NCI-H146 treated with DMSO at 0.1 percent for 48 hours (cell line): Measurements from ENCODE around the gene GDE1.
"Not testable (repeated sequence)": the region's sequence is repeated elsewhere in the genome, so short reads cannot be mapped to it uniquely, and the experiment has no call there.

ENCODE experiments used
- DNase-seq: peaks from one replicate; lab custom pipeline; 2025; ENCODE audit not compliant: unreplicated experiment; lab: John Stamatoyannopoulos, UW

GDE1 gene

DNA sequence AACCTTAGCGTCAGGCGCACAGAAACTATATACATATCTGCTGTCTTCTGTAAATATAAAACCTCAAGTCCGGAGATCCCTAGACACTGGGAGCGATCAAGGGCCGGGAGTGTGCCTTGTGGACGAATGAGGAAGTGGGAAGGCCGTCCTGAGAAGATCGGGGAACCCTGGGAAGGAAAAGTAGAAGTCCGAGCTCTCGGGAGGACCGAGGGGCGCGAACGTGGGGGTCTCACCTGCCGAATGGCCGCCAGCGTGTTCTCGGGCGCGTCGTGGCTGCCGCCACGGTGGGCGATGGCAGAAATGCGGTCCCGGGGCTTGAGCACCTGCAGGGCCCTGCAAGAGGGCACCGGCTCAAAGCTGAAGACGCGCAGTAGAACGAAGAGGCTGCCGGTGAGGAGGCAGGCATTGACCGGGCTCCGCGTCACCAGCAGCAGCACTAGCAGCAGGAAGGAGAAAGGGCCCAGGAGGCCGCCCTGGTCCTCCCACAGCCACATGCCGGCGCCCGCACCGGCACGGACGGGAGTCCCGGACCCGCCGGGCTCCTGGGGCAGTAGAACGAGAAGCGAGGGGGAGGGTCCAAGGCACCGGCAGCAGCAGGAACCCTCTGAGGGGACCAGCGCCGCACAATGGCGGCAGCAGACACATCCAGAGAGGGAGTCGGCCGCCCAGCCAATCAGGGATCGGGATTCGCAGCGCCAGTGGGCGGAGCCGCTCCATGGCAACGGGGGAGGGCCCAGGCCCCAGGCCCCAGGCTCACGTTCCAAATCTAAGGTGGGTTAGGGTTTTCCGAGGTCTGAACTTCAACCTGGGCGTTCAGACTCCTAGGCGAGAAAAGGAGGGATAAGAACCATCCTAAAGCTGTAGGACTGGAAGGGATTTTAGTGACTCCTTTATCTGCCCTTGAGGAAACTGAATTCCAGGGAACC, at the start of gene GDE1:
GDE1 (minus strand) TSS at position 628 of the 926 bp plus-strand sequence; CDS start at position 494, 134 bp downstream.
- DNase-seq, result peak; percentile 95

GRCh38 chr16:19567560-19567959, 45.7 kb upstream of the GDE1 start:
- DNase-seq, result no peak

GRCh38 chr16:19566362-19566761, 44.5 kb upstream of the GDE1 start:
- no peak for DNase-seq

- DNase-seq, result no peak
Observed at GRCh38 chr16:19563377-19563776, 41.5 kb upstream of the GDE1 start.

GRCh38 chr16:19560078-19560477, 38.2 kb upstream of the GDE1 start:
- DNase-seq, result no peak

- DNase-seq, result peak; percentile 30
Observed at GRCh38 chr16:19559242-19559910, 37.5 kb upstream of the GDE1 start.

DNA sequence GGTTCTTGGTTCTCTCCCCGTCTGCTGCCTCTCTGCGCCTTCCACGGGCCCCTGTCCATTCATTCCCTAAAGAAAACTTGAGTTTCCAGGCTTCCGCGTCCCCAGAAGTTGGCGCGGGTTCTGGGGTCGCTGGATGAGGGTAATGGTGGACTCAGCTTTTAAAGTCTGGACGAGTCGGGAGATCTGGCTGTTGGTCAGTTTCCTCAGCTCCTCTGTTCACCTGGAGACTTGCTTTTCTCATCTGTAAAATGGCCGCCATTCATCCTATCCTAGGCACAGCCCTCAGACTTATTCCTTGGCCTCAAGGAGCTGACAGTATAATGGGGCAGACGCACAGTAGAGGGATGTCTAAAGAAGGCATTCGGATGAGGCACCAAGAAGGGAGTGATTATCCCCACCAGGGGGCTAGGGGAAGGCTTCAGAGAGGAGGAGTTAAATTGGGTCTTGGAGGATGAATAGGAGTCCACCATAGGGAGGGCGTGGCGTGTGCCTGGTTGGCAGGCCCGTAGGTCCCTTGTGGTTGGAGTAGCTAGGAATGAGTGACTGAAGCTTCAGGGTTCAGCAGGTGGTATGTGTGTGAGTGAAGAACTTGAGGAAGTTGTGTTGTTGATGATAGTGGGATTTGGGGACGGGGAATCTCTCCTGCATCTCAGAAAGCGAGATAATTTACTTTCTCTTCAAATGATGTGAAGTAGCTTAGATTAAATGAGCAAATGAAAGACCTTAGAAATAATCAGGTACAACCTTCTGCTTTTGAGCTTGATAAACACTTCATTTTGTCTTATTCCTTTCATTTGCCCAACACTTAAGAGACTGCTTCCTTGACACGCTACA, 34.3 kb upstream of the GDE1 start:
- no peak for DNase-seq

DNA sequence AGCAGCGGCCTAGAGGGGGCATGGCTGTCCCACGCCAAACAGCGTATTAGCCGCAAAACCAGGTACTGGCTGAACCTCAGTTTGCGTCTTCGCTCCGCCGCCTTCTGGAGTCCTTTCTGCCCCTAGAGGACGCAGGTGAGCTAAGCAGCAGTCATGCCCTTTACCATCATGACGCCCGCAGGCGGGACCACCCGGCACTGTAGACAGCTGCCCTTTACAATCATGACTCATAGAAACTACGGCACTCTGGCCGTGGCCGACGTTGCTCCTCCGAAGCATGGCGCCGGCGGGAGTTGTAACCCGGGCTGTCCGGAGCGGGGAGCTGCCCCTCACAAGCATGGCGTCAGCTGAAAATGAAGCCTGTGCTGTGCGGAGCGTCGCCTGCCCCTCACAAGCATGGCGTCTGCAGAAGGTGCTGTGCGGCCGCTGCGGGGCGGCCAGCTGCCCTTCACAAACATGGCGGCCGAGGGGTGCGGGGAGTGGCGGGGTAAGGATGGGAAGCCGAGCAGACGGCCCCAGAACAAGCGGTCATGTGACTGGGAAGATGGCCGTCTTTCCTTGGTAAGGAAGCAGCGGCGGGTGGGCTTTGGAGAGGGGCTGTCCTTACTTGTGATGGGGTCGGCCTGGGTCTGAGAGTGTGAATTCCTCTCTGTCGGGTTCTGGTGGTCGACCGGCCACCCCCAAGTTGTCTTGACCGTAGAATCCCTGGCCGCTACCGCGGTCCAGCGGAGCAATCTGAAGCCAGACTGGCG, 33.5 kb upstream of the GDE1 start, which contains the start of gene VPS35L:
VPS35L (plus strand) TSS at position 518 of the 752 bp plus-strand sequence; CDS start at position 545, 27 bp downstream.
- DNase-seq, result peak; percentile 98

- DNase-seq, result no peak
Observed at GRCh38 chr16:19549673-19550072, 27.8 kb upstream of the GDE1 start.

GRCh38 chr16:19548144-19548543, 26.2 kb upstream of the GDE1 start:
- DNase-seq, result no peak

GRCh38 chr16:19543278-19543996, 21.5 kb upstream of the GDE1 start:
- not testable (repeated sequence) for DNase-seq

- DNase-seq, result peak; percentile 99
Observed at GRCh38 chr16:19542138-19542821, 20.4 kb upstream of the GDE1 start.

GRCh38 chr16:19540241-19540970, 18.5 kb upstream of the GDE1 start:
- DNase-seq, result no peak

- no peak for DNase-seq
Observed at GRCh38 chr16:19532601-19533000, 10.7 kb upstream of the GDE1 start.

DNA sequence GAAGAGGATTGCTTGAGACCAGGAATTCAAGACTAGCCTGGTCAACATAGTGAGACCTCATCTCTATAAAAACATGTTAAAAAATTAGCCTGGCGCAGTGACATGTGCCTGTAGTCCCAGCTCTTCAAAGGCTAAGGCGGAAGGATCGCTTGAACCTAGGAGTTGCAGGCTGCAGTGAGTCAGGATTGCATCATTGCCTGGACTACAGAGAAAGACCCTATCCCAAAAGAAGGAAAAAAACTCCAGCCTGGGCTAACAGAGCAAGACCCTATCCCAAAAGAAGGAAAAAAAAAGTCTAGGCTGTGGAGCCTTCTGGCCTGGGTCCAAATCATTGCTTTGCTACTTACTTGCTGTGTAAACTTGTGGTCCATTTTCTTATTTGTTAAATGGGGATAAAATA, 6.8 kb upstream of the GDE1 start:
- no peak for DNase-seq

- DNase-seq, result no peak
Observed at GRCh38 chr16:19527161-19527560, 5.3 kb upstream of the GDE1 start.

DNA sequence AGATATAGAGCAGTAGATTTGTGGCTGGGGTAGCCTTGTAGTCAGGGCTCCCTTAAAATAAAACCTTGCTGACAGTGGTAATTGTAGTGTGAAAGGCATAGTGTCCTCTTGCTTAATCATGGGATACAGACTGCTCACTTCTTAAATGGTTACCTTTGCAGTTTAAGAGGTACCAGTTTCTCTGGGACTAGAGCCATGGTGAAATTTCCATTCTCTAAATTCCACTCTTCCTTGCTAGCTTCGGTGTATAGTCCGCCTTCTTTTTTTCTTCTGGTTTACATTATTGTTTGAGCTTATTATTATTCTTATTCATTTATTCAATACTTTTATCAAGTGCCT, 3.5 kb upstream of the GDE1 start:
- DNase-seq, result no peak

DNA sequence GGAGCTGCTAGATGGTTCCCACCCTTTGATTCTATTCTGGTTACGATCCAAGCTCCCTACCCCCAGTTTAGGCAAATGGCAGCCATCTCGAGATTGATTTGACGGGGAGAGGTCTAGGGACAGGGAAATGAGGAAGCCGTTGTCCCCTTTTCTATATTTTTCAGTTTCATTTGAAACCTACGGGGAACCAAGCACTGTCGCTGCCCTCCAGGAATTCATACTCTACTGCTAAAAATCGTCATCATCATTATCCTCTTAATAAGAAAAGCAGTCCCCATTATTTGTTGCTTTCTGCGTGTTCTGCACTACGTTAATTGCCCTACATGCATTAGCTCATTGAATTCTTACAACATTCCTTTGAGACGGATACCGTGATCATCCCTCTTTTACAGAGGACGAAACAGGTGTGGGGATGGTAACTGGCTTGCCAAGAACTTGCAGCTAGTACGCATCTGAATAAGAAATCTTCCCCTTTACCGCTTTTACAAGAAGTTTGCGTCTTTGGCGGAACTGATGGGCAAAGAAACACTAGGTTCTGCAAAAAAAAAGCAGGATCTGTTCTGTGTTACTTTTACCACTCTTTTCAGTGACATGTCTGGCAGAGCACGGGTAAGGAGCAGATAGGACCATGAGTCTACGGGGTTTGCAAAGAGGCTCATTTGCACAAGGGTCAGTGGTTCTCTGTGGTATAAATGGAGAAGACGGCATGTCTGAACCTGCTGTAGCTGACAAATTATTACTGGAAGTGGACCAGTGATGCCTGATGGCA, 2.9 kb upstream of the GDE1 start:
- DNase-seq, result peak; percentile 52
